Activated naive CD8-positive, alpha-beta T cell (primary cell): Measurements from ENCODE around the gene RSPO3.
"Not testable (repeated sequence)": the region's sequence is repeated elsewhere in the genome, so short reads cannot be mapped to it uniquely, and the experiment has no call there.

Experiments
- H3K27ac Mint-ChIP-seq: one replicate; pipeline ENCODE4 v1.8.0; 2021; ENCODE audit warnings: mixed read lengths
- H3K27me3 Mint-ChIP-seq: one replicate; pipeline ENCODE4 v1.8.0; 2021; ENCODE audit warnings: mixed read lengths
- H3K36me3 Mint-ChIP-seq: one replicate; pipeline ENCODE4 v1.8.0; 2021; ENCODE audit warnings: mixed read lengths
- H3K4me1 Mint-ChIP-seq: one replicate; pipeline ENCODE4 v1.8.0; 2021; ENCODE audit warnings: low read depth, mixed read lengths
- H3K4me3 Mint-ChIP-seq: one replicate; pipeline ENCODE4 v1.8.0; 2021; ENCODE audit warnings: mild to moderate bottlenecking, mixed read lengths
- H3K9me3 Mint-ChIP-seq: one replicate; pipeline ENCODE4 v1.8.0; 2021; ENCODE audit warnings: low read depth, mixed read lengths

RSPO3 gene

GRCh38 chr6:127216810-127217789, 98.6 kb downstream of the RSPO3 start:
- Mint-ChIP-seq H3K4me1 (no peaks in the 10 kb centered on the region), H3K27ac (no peak overlapping the region), H3K27me3 (peaks cover 11% of the 10 kb centered on the region), H3K9me3 (no peaks in the 10 kb centered on the region), H3K4me3 (no peak overlapping the region), H3K36me3 (no peaks in the 10 kb centered on the region)

- Mint-ChIP-seq H3K27me3 (peaks cover 7% of the 10 kb centered on the region), H3K4me1 (no peaks in the 10 kb centered on the region), H3K9me3 (no peaks in the 10 kb centered on the region), H3K4me3 (no peak overlapping the region), H3K36me3 (no peaks in the 10 kb centered on the region), H3K27ac (no peak overlapping the region)
Measured at GRCh38 chr6:127219869-127220268, 101.4 kb downstream of the RSPO3 start.

GRCh38 chr6:127221201-127221600, 102.7 kb downstream of the RSPO3 start:
- H3K36me3 Mint-ChIP-seq: no peaks in the 10 kb centered on the region
- H3K27me3 Mint-ChIP-seq: peaks cover 5% of the 10 kb centered on the region
- no peaks in the 10 kb centered on the region for H3K4me1 Mint-ChIP-seq
- H3K9me3 Mint-ChIP-seq: no peaks in the 10 kb centered on the region
- H3K27ac Mint-ChIP-seq: no peak overlapping the region
- H3K4me3 Mint-ChIP-seq: no peak overlapping the region

GRCh38 chr6:127222418-127222817, 103.9 kb downstream of the RSPO3 start:
- no peaks in the 10 kb centered on the region for H3K36me3 Mint-ChIP-seq
- peaks cover 4% of the 10 kb centered on the region for H3K27me3 Mint-ChIP-seq
- no peaks in the 10 kb centered on the region for H3K4me1 Mint-ChIP-seq
- no peak overlapping the region for H3K27ac Mint-ChIP-seq
- no peaks in the 10 kb centered on the region for H3K9me3 Mint-ChIP-seq
- H3K4me3 Mint-ChIP-seq: no peak overlapping the region

GRCh38 chr6:127225497-127225896, 107.0 kb downstream of the RSPO3 start:
- H3K9me3 Mint-ChIP-seq: peaks cover 1% of the 10 kb centered on the region
- H3K27me3 Mint-ChIP-seq: peaks cover 11% of the 10 kb centered on the region
- no peak overlapping the region for H3K4me3 Mint-ChIP-seq
- no peak overlapping the region for H3K27ac Mint-ChIP-seq
- H3K36me3 Mint-ChIP-seq: no peaks in the 10 kb centered on the region
- H3K4me1 Mint-ChIP-seq: no peaks in the 10 kb centered on the region

- not testable (repeated sequence) for H3K4me1 Mint-ChIP-seq, H3K4me3 Mint-ChIP-seq, H3K36me3 Mint-ChIP-seq, H3K27ac Mint-ChIP-seq, H3K9me3 Mint-ChIP-seq
- peaks cover 14% of the 10 kb centered on the region for H3K27me3 Mint-ChIP-seq
Measured at GRCh38 chr6:127233819-127234218, 115.3 kb downstream of the RSPO3 start.

GRCh38 chr6:127243501-127243900, 125.0 kb downstream of the RSPO3 start:
- Mint-ChIP-seq H3K27me3 (peaks cover 12% of the 10 kb centered on the region), H3K27ac (no peak overlapping the region), H3K4me3 (no peak overlapping the region), H3K36me3 (no peaks in the 10 kb centered on the region), H3K9me3 (no peaks in the 10 kb centered on the region), H3K4me1 (no peaks in the 10 kb centered on the region)
